K562 (cell line): ENCODE data around the gene FTL. TPM values are rescaled to one million over a fixed set of nuclear protein-coding genes. Genes with fewer than 3 reads are reported as not detected.

Source experiments
- ATF6 ChIP-seq: sonication (generic); formaldehyde crosslinking; IDR thresholded peaks from 2 replicates; pipeline ENCODE4 v1.4.0; 2020; ENCODE audit warnings: mild to moderate bottlenecking, missing genetic modification reagents
- BACH1 ChIP-seq: fragments of 200-800 bp; sonication (Bioruptor generic); IDR thresholded peaks from 2 replicates; pipeline ENCODE4 v1.6.1; 2016; ENCODE audit warnings: missing genetic modification characterization, missing compliant biosample characterization
- CBFA2T2 ChIP-seq: fragments of 450-650 bp; conservative IDR thresholded peaks from 2 replicates; pipeline ENCODE4 v1.6.1; 2017; ENCODE audit warnings: mild to moderate bottlenecking
- CREBBP ChIP-seq: IDR thresholded peaks from one replicate; pipeline ENCODE4 v1.6.1; 2012; ENCODE audit warnings: low read depth, mild to moderate bottlenecking, control low read depth, inconsistent platforms, low read length
- FOXK2 ChIP-seq, 2 experiments: fragments of 450-650 bp; IDR thresholded peaks in 1 of 2; conservative IDR thresholded peaks in 1 of 2; 2 replicates each; pipeline ENCODE4 v1.6.1; 2016; ENCODE audit warnings: low read depth in 2 of 2, mild to moderate bottlenecking in 1 of 2
- MAX ChIP-seq: sonication (generic); formaldehyde crosslinking; IDR thresholded peaks from 2 replicates; pipeline ENCODE4 v1.9.0; 2022; ENCODE audit warnings: mild to moderate bottlenecking, missing genetic modification reagents
- MED1 ChIP-seq: sonication (generic); formaldehyde crosslinking; IDR thresholded peaks from 2 replicates; pipeline ENCODE4 v1.8.1; 2023; ENCODE audit warnings: missing genetic modification reagents, borderline replicate concordance
- MTA2 ChIP-seq: fragments of 450-650 bp; IDR thresholded peaks from 2 replicates; pipeline ENCODE4 v1.6.1; 2016; ENCODE audit warnings: low read depth
- NCOA6 ChIP-seq: fragments of 450-650 bp; IDR thresholded peaks from 2 replicates; pipeline ENCODE4 v1.6.1; 2017; ENCODE audit warnings: mild to moderate bottlenecking
- NR4A1 ChIP-seq, 2 experiments: fragments of 250-450 bp in 1 of 2; fragments of 450-650 bp in 1 of 2; sonication (Bioruptor Pico) in 1 of 2; IDR thresholded peaks; 2 replicates each; pipeline versions ENCODE4 v1.4.0 to v1.6.1; 2016 to 2020; ENCODE audit warnings: mild to moderate bottlenecking in 2 of 2, missing compliant biosample characterization in 1 of 2, missing genetic modification characterization in 1 of 2, moderate library complexity in 1 of 2
- PHF20 ChIP-seq: fragments of 450-650 bp; IDR thresholded peaks from 2 replicates; pipeline ENCODE4 v1.6.1; 2018; ENCODE audit not compliant: partially characterized antibody
- PHTF2 ChIP-seq: fragments of 250-450 bp; sonication (Bioruptor Pico); IDR thresholded peaks from 2 replicates; pipeline ENCODE4 v1.5.0; 2021; ENCODE audit warnings: mild to moderate bottlenecking
- POLR2AphosphoS5 ChIP-seq: IDR thresholded peaks from 2 replicates; pipeline ENCODE4 v1.6.1; 2011; ENCODE audit warnings: mild to moderate bottlenecking, low read depth, low read length, moderate library complexity; ENCODE audit not compliant: control insufficient read depth, insufficient read depth
- SIN3B ChIP-seq: fragments of 450-650 bp; IDR thresholded peaks from 2 replicates; pipeline ENCODE4 v1.6.1; 2017; ENCODE audit warnings: low read depth, mild to moderate bottlenecking, moderate library complexity
- SMARCA5 ChIP-seq: fragments of 450-650 bp; IDR thresholded peaks from 2 replicates; pipeline ENCODE4 v1.6.1; 2016
- TAF7 ChIP-seq: fragments of 450-650 bp; IDR thresholded peaks from 2 replicates; pipeline ENCODE4 v1.6.1; 2016; ENCODE audit warnings: missing genetic modification characterization, missing compliant biosample characterization
- TCFL5 ChIP-seq: fragments of 250-450 bp; sonication (Bioruptor Pico); conservative IDR thresholded peaks from 2 replicates; pipeline ENCODE4 v1.6.1; 2021; ENCODE audit warnings: mild to moderate bottlenecking, moderate library complexity, matching md5 sums
- ZC3H4 ChIP-seq: sonication (generic); formaldehyde crosslinking; IDR thresholded peaks from 2 replicates; pipeline ENCODE4 v1.9.0; 2021; ENCODE audit warnings: missing genetic modification reagents, borderline replicate concordance
- ZNF609 ChIP-seq: sonication (generic); formaldehyde crosslinking; IDR thresholded peaks from 2 replicates; pipeline ENCODE4 v1.8.1; 2023; ENCODE audit warnings: missing genetic modification reagents, mild to moderate bottlenecking, borderline replicate concordance
- ZNF76 ChIP-seq: fragments of 250-450 bp; sonication (Bioruptor Pico); IDR thresholded peaks from 2 replicates; pipeline ENCODE4 v1.4.0; 2020; ENCODE audit warnings: mild to moderate bottlenecking, moderate library complexity, borderline replicate concordance
- ZNF77 ChIP-seq: fragments of 250-450 bp; sonication (Bioruptor Pico); IDR thresholded peaks from 2 replicates; pipeline ENCODE4 v1.5.0; 2020
- ZNF79 ChIP-seq: fragments of 250-450 bp; sonication (Bioruptor Pico); IDR thresholded peaks from 2 replicates; pipeline ENCODE4 v1.4.0; 2020; ENCODE audit warnings: low read depth, mild to moderate bottlenecking, moderate library complexity
- polyA plus RNA-seq, 8 experiments: library from polyadenylated mRNA; depleted of rRNA in 4 of 8; stranded (reverse) in 5 of 8; unstranded in 3 of 8; fragments of >200 nt; fragmentation: Nextera tagmentation in 2 of 8; fragmentation: Illumina TruSeq in 1 of 8; extraction: Ambion mirVana in 2 of 8; extraction: Trizol in 1 of 8; gene quantifications; 2 replicates each; pipeline versions ENCODE4 v1.2.1 to v1.2.3, GENCODE V29; 2011 to 2014; ENCODE audit warnings: inconsistent platforms in 1 of 8, missing spikeins in 1 of 8
- total RNA-seq, 7 experiments: library from RNA; depleted of rRNA in 6 of 7; stranded (reverse); fragments of >200 nt in 6 of 7; fragmentation: Illumina TruSeq in 2 of 7; extraction: Trizol in 2 of 7; gene quantifications; 2 replicates each; pipeline versions ENCODE4 v1.2.1 to v1.2.3, GENCODE V29; 2011 to 2021; ENCODE audit warnings: low replicate concordance in 1 of 7

The FTL gene
- total and polyA plus RNA-seq, 9 of the 15 experiments (the other 6 are each of a cell fraction or from before 2014, with no cell fraction given) = 1,231 to 27,415 (median 3,965) TPM

GRCh38 chr19:48966541-48967345 lies 1.6 kb downstream of the FTL start (continued):
- TF ChIP-seq ATF6 (0 out of 2 replicates have a peak, but pooled peaks have one; percentile 44), CREBBP (no peak), ZNF77 (CRISPR knock-in tag) (0 out of 2 replicates have a peak, but pooled peaks have one; percentile 13), ZC3H4 (CRISPR knock-in tag) (peak; percentile 48), NCOA6 (no peak), MED1 (CRISPR knock-in tag) (no peak; the same call in 1 of the 2 replicates), ZNF76 (CRISPR knock-in tag) (no peak), POLR2AphosphoS5 (peak; percentile 62), NR4A1 (CRISPR knock-in tag; IDR thresholded peaks at IDR 0.05) (no peak), NR4A1 (tag; IDR thresholded peaks at IDR 0.05) (no peak), PHF20 (peak; percentile 15), SMARCA5 (no peak), MTA2 (no peak), TCFL5 (no peak), TAF7 (tag) (no peak), FOXK2 (conservative IDR thresholded peaks at IDR 0.05 in 1 of 2, IDR thresholded peaks at IDR 0.05 in 1 of 2; ENCODE audit: low read depth in 2 of 2) (0 out of 4 replicates have a peak, but pooled peaks have one; percentile 12 to 17), BACH1 (no peak), ZNF79 (CRISPR knock-in tag) (no peak), ZNF609 (CRISPR knock-in tag) (no peak; the same call in 1 of the 2 replicates), CBFA2T2 (peak; percentile 14; the same call in 1 of the 2 replicates), PHTF2 (CRISPR knock-in tag) (peak; percentile 42; the same call in 1 of the 2 replicates), SIN3B (no peak), MAX (CRISPR knock-in tag) (no peak)
